Left lung (tissue), 10 donors: Measurements from ENCODE around the gene SLC2A4. TPM values are rescaled to one million over a fixed set of nuclear protein-coding genes. Genes with fewer than 3 reads are reported as not detected.
A peak's percentile ranks its signal among the peaks of the same experiment; 100 is the strongest.
"Not testable (repeated sequence)": the region's sequence is repeated elsewhere in the genome, so short reads cannot be mapped to it uniquely, and the experiment has no call there.

Experiments used
- ATAC-seq: fragments of 200-7000 bp; cut with Tn5 transposase; one replicate; pipeline ENCODE4 v1.9.1; 2020; ENCODE audit warnings: moderate library complexity
- DNase-seq, 4 donors: peaks; one replicate each; pipeline ENCODE4 v3.0.0-alpha.2; 2013 to 2020
- H3K27ac ChIP-seq, 2 donors: fragments of 200-600 bp; sonication (generic) in 1 of 2; one replicate each; pipeline versions ENCODE4 v1.5.0 to v1.8.0; 2020 to 2021
- H3K27me3 ChIP-seq, 2 donors: fragments of 200-600 bp; sonication (generic) in 1 of 2; one replicate each; pipeline versions ENCODE4 v1.5.0 to v1.8.0; 2020 to 2021
- H3K36me3 ChIP-seq, 2 donors: fragments of 200-600 bp; sonication (generic) in 1 of 2; one replicate each; pipeline versions ENCODE4 v1.5.0 to v1.8.0; 2020 to 2021
- H3K4me1 ChIP-seq, 2 donors: fragments of 200-600 bp; one replicate each; pipeline ENCODE4 v1.8.0; 2021
- H3K4me3 ChIP-seq, 2 donors: fragments of 200-600 bp; sonication (generic) in 1 of 2; one replicate each; pipeline versions ENCODE4 v1.5.0 to v1.8.0; 2020 to 2021; ENCODE audit warnings: mild to moderate bottlenecking in 1 of 2
- H3K9me3 ChIP-seq, 2 donors: fragments of 200-600 bp; sonication (generic) in 1 of 2; one replicate each; pipeline versions ENCODE4 v1.5.0 to v1.8.0; 2020 to 2021
- CTCF ChIP-seq, 2 donors: fragments of 200-600 bp; sonication (generic) in 1 of 2; IDR thresholded peaks; one replicate each; pipeline versions ENCODE4 v1.5.0 to v1.8.0; 2021; ENCODE audit warnings: antibody characterized with exemption in 2 of 2
- intact Hi-C, 2 donors: fragments of 100-400 bp; cut with DNase I; formaldehyde crosslinking; loops; one replicate each; pipeline versions ENCODE4 v1.11.2 to v1.14.2; 2022
- polyA plus RNA-seq, 6 donors: library from polyadenylated mRNA; unstranded; fragments of 120-200 nt; gene quantifications; one replicate each; pipeline ENCODE4 v1.2.1, GENCODE V29; 2013; ENCODE audit not compliant: insufficient read length in 6 of 6
- total RNA-seq, 2 donors: library from RNA; stranded (reverse); fragmentation: NEBNext Ultra II Directional; extraction: Animal tissue kit (Norgen Biotek cat#: 25700); gene quantifications; one replicate each; pipeline ENCODE4 v1.2.1, GENCODE V29; 2021
- donor health status: DM: no; HTN: yes; CAD: no.
- donor health status: DM: no; HTN: no; CAD: no.

Gene SLC2A4
- total and polyA plus RNA-seq, 8 donors: 0.60 to 1.5 (median 1.1) TPM

DNA sequence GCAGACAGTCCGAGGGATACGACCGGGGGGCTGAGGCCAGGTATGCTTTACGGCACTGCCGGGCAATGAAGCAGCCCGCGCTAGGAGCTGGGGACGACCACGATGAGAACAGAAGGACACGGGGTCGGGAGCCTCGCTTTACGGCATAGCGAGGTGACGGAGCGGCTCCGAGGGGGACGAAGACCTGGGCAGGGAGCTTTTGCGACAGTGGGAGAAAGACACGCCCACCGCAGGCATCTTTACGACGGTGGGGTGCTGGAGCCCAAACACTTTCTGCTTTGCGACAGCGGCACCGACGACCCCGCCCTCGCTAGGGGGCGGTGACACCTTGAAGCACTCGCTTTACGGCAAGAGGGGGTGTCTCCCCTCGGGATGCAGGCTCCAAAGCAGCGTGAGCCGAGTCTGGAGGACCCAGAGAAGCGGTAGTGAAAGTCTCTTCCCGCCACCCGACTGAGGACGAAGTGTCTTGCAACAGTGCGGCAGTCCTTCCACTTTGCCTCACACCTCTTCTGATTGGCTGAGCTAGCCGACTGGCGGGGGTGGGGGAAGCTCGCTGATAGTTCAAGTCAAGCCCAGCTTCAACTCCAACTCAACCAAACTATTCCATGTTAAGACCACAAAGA is 48.0 kb downstream of the SLC2A4 start:
- peak overlapping the region; percentile 88 to 95 for H3K4me3 ChIP-seq
- intact Hi-C loops: no loop called here
- DNase-seq (peak; percentile 97 to 99 (median 98)), ATAC-seq (peak; percentile 92)
- peak overlapping the region; percentile 90 to 93 for H3K27ac ChIP-seq
- no peak for TF ChIP-seq CTCF (IDR thresholded peaks at IDR 0.05)
- peaks cover 3 to 28% of the 10 kb centered on the region in 2 donors for H3K4me1 ChIP-seq
- peaks cover 0 to 25% of the 10 kb centered on the region in 2 donors for H3K36me3 ChIP-seq
- no peaks in the 10 kb centered on the region for H3K9me3 ChIP-seq
- peaks cover 0 to 8% of the 10 kb centered on the region in 2 donors for H3K27me3 ChIP-seq

DNA sequence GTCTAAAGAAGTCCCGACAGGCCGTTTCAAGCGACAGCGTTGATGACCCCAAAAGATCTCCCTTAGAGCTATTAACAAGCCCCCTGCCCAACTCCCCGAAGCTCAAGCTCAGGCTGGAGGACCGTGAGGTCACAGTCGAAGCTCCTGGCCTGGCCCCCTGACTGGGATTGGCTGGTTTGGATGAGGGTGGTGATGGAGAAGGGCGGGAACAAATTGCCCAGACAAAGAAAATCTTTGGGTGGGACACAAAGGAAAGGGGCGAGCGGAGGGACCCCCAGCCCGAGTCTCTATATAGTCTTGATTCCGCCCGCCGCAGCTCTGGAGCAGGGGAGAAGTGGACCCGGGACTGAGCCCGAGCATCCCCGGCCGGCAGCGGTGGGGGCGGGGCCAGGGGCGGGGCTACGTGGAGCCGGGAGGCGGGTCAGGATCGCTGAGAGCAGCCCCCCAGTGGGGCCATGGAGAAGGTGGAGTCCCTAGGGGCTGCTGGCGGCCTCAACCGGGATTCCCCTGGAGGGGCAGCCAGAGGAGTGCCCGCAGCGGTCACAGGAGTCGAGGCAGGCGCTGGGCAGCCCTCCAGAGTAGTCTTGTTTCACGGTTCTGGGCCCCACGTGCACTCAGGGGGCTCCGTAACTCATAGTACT is 48.6 kb downstream of the SLC2A4 start:
- intact Hi-C loops: no loop called here
- H3K9me3 ChIP-seq: no peaks in the 10 kb centered on the region
- H3K27me3 ChIP-seq: peaks cover 0 to 8% of the 10 kb centered on the region in 2 donors
- TF ChIP-seq CTCF (IDR thresholded peaks at IDR 0.05): no peak
- H3K27ac ChIP-seq: peak overlapping the region; percentile 90 to 93
- peak overlapping the region; percentile 88 to 95 for H3K4me3 ChIP-seq
- ATAC-seq: peak; percentile 77
- peak in 3 of 4 donors; percentile 80 to 93 (median 86) for DNase-seq
- peaks cover 3 to 28% of the 10 kb centered on the region in 2 donors for H3K4me1 ChIP-seq
- H3K36me3 ChIP-seq: peaks cover 0 to 19% of the 10 kb centered on the region in 2 donors

GRCh38 chr17:7330638-7331015 is 49.1 kb downstream of the SLC2A4 start:
- peak in 1 of 4 donors; percentile 78 for DNase-seq
- no peaks in the 10 kb centered on the region for H3K9me3 ChIP-seq
- H3K4me1 ChIP-seq: peaks cover 3 to 29% of the 10 kb centered on the region in 2 donors
- intact Hi-C loops: no loop called here
- peaks cover 0 to 8% of the 10 kb centered on the region in 2 donors for H3K27me3 ChIP-seq
- peak overlapping the region; percentile 90 to 93 for H3K27ac ChIP-seq
- no peak for TF ChIP-seq CTCF (IDR thresholded peaks at IDR 0.05)
- no peak for ATAC-seq
- peaks cover 0 to 14% of the 10 kb centered on the region in 2 donors for H3K36me3 ChIP-seq
- peak overlapping the region; percentile 88 to 95 for H3K4me3 ChIP-seq

DNA sequence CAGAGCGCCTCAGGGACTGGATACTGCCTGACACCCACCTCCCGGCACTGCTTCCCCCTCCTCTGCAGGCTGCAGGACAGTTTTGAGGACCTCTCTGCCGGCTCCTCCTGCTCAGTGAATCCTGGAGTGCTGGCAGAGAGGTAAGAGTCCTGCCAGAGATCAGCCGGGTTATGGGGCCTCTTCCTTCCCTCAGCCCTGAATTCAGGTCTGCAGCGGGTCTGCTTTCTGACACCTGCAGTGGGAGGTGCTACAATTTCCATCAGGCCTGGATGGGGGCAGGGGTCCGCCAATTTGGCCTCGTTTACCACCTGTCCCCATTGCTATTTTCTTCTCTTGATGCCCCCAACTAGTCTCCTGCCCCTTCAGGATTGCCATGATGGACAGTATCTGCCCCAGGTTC is 50.6 kb downstream of the SLC2A4 start:
- ATAC-seq (no peak), DNase-seq (peak in 1 of 4 donors; percentile 13)
- intact Hi-C loops: no loop called here
- peaks cover 0 to 20% of the 10 kb centered on the region in 2 donors for H3K27me3 ChIP-seq
- no peaks in the 10 kb centered on the region for H3K9me3 ChIP-seq
- no peak overlapping the region for H3K4me3 ChIP-seq
- no peak for TF ChIP-seq CTCF (IDR thresholded peaks at IDR 0.05)
- no peaks in the 10 kb centered on the region for H3K36me3 ChIP-seq
- H3K4me1 ChIP-seq: peaks cover 3 to 35% of the 10 kb centered on the region in 2 donors
- H3K27ac ChIP-seq: no peak overlapping the region

- intact Hi-C loops, H3K4me3 ChIP-seq, H3K36me3 ChIP-seq, DNase-seq, ATAC-seq, H3K9me3 ChIP-seq, H3K27ac ChIP-seq: not testable (repeated sequence)
- peaks cover 3 to 37% of the 10 kb centered on the region in 2 donors for H3K4me1 ChIP-seq
- peaks cover 0 to 21% of the 10 kb centered on the region in 2 donors for H3K27me3 ChIP-seq
These were observed 51.1 kb downstream of the SLC2A4 start for GRCh38 chr17:7332600-7333069.
